Measurements from ENCODE around the gene NPFF.
"Not testable (repeated sequence)": the region's sequence is repeated elsewhere in the genome, so short reads cannot be mapped to it uniquely, and the experiment has no call there.

The NPFF gene

GRCh38 chr12:53506881-53507602 lies at the start of gene NPFF:
TSS of gene NPFF (minus strand) at chr12:53507484. CDS start at chr12:53507474, 10 bp downstream.
- DNase-seq (ENCODE audit: low read depth in 2 of 2), result no peak

GRCh38 chr12:53552361-53553327 lies 45.4 kb upstream of the NPFF start:
- no peak for DNase-seq (ENCODE audit: low read depth in 2 of 2)

- DNase-seq (ENCODE audit: low read depth in 2 of 2), result no peak
Measured at GRCh38 chr12:53551889-53552291, 44.6 kb upstream of the NPFF start.

GRCh38 chr12:53550595-53550994 lies 43.3 kb upstream of the NPFF start:
- no peak for DNase-seq (ENCODE audit: low read depth in 2 of 2)

- not testable (repeated sequence) for DNase-seq (ENCODE audit: low read depth in 2 of 2)
Measured at GRCh38 chr12:53550131-53550530, 42.8 kb upstream of the NPFF start.

- DNase-seq (ENCODE audit: low read depth in 2 of 2), result not testable (repeated sequence)
Measured at GRCh38 chr12:53548354-53548753, 41.1 kb upstream of the NPFF start.

GRCh38 chr12:53543539-53543938 lies 36.3 kb upstream of the NPFF start:
- peak; percentile 3 to 34 for DNase-seq (ENCODE audit: low read depth in 2 of 2)

- DNase-seq (ENCODE audit: low read depth in 2 of 2), result no peak
Measured at GRCh38 chr12:53539526-53539925, 32.2 kb upstream of the NPFF start.

- DNase-seq (ENCODE audit: low read depth in 2 of 2), result no peak
Measured at GRCh38 chr12:53538209-53538689, 31.0 kb upstream of the NPFF start.

GRCh38 chr12:53536962-53537361 lies 29.7 kb upstream of the NPFF start:
- no peak for DNase-seq (ENCODE audit: low read depth in 2 of 2)

GRCh38 chr12:53533471-53533870 lies 26.2 kb upstream of the NPFF start:
- no peak for DNase-seq (ENCODE audit: low read depth in 2 of 2)

- DNase-seq (ENCODE audit: low read depth in 2 of 2), result no peak
Measured at GRCh38 chr12:53532524-53533445, 25.5 kb upstream of the NPFF start.

GRCh38 chr12:53532021-53532420 lies 24.7 kb upstream of the NPFF start:
- no peak for DNase-seq (ENCODE audit: low read depth in 2 of 2)

GRCh38 chr12:53530920-53531319 lies 23.6 kb upstream of the NPFF start:
- no peak for DNase-seq (ENCODE audit: low read depth in 2 of 2)

GRCh38 chr12:53530061-53530460 lies 22.8 kb upstream of the NPFF start:
- DNase-seq (ENCODE audit: low read depth in 2 of 2), result no peak

- DNase-seq (ENCODE audit: low read depth in 2 of 2), result no peak
Measured at GRCh38 chr12:53524476-53524875, 17.2 kb upstream of the NPFF start.

- no peak for DNase-seq (ENCODE audit: low read depth in 2 of 2)
Measured at GRCh38 chr12:53523131-53523530, 15.8 kb upstream of the NPFF start.

GRCh38 chr12:53518381-53518780 lies 11.1 kb upstream of the NPFF start:
- DNase-seq (ENCODE audit: low read depth in 2 of 2), result no peak

- DNase-seq (ENCODE audit: low read depth in 2 of 2), result no peak
Measured at GRCh38 chr12:53516758-53517455, 9.6 kb upstream of the NPFF start.

GRCh38 chr12:53515291-53515680 lies 8.0 kb upstream of the NPFF start:
- no peak for DNase-seq (ENCODE audit: low read depth in 2 of 2)
